Activated CD4-positive, CD25-positive, alpha-beta regulatory T cell treated with anti-CD3 and anti-CD28 coated beads, Interleukin-2, amount 50 U/mL, for 72 hours (primary cell): ENCODE measurements around the gene CFAP52.
"Not testable (repeated sequence)": the region's sequence is repeated elsewhere in the genome, so short reads cannot be mapped to it uniquely, and the experiment has no call there.

Experiments used
- DNase-seq: peaks from one replicate; pipeline ENCODE4 v3.0.0; 2021

CFAP52 gene

GRCh38 chr17:9648521-9649110 lies 72.2 kb downstream of the CFAP52 start:
- DNase-seq = no peak

- no peak for DNase-seq
Measured at GRCh38 chr17:9658593-9659211, 82.3 kb downstream of the CFAP52 start.

GRCh38 chr17:9661027-9661426 lies 84.6 kb downstream of the CFAP52 start:
- DNase-seq = no peak

- not testable (repeated sequence) for DNase-seq
Measured at GRCh38 chr17:9663511-9663910, 87.1 kb downstream of the CFAP52 start.

GRCh38 chr17:9666461-9667050 lies 90.1 kb downstream of the CFAP52 start:
- DNase-seq = no peak

- no peak for DNase-seq
Measured at GRCh38 chr17:9668517-9668916, 92.1 kb downstream of the CFAP52 start.

DNA sequence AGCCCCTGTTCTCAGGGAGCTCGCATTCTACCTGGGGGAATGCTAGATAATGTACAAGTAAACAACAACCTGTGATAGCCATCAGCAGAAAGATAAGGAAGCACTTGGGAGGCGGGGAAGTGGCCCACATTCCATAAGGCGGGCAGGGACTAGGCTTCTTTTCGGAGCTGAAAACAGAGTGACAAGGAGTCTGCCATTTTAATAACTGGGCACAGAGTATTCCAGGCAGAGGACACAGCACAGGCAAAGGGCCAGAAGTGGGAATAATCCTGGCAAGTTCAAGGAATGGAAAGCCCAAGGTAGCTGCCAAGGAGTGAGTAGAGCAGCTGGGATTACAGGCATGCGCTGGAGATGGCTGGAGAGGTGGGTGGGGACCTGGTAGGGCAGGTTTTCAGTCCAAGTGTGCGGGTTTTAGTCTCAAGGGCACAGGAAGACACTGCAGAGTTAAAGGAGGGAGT lies 93.1 kb downstream of the CFAP52 start:
- DNase-seq = no peak

DNA sequence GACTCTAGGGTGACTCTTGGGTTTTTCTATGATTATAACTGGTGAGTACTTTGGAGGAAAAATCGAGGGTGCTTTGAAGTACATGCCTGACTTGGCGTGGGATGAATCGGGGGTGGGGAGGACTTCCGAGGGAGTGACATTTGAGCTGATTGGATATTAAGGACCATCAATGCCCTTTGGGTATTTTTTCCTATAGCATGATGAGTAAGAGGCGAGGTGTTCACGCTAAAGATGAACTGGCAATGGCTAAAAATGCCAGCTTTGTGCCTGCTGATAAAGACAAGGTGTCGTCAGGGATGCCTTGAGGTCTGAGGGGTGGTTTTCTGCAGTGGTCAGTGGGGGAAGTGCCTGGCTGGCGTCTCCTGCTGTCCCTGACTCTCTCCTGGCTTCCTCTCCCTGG lies 94.2 kb downstream of the CFAP52 start:
- no peak for DNase-seq

GRCh38 chr17:9671559-9671958 lies 95.1 kb downstream of the CFAP52 start:
- no peak for DNase-seq

- DNase-seq = no peak
Measured at GRCh38 chr17:9672266-9672665, 95.8 kb downstream of the CFAP52 start.

GRCh38 chr17:9672691-9673090 lies 96.2 kb downstream of the CFAP52 start:
- DNase-seq = no peak

- DNase-seq = no peak
Measured at GRCh38 chr17:9676084-9676483, 99.6 kb downstream of the CFAP52 start.

DNA sequence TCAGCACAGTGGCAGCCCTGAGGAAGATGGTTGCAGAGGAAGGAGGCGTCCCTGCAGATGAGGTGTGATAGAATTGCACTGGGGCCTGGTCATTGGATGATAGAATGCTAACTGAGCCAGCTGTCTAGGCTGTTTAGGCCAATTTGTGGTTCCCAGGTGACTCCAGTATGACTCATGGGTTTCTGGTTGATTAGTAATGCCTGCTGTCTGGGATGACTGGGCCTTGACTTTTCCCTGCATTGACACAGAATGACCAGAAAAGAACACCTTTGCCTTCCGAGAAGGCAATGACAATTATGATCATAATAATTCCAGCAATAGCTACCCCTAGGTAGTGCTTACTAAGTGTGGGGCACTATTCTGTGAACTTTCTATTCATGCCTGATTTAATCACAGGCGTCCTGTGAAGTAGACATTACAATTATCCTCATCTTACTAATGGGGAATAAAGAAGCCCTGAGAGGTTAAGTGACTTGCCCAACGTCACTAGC lies 100.4 kb downstream of the CFAP52 start:
- DNase-seq = no peak

DNA sequence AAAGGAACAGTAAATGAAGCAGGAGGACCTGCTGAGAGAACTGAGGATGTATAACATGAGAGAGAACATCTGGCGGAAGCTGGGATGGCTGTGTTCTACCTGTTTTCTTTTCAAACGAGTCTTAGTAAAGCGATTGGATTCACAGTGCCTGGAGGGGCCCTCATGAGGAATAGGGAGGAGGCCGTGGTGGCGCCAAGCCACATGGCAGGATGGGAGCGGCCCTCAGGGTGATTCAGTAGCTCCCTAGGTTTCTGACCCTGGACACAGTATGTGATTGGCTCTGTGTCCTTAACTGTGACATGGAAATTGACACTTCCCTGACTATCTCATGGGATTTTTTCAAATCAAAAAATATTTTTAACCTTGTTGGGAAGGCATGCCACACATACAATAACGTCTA lies 101.0 kb downstream of the CFAP52 start:
- no peak for DNase-seq

GRCh38 chr17:9677896-9678295 lies 101.5 kb downstream of the CFAP52 start:
- DNase-seq = no peak

GRCh38 chr17:9684955-9685621 lies 108.6 kb downstream of the CFAP52 start:
- DNase-seq = no peak
